GM06990 (cell line): ENCODE measurements around the gene EPS15.

ENCODE experiments used
- DNase-seq: peaks from one replicate; pipeline ENCODE4 v3.0.0-alpha.2; 2011; ENCODE audit not compliant: insufficient read length; ENCODE audit errors: extremely low read depth
- H3K27me3 ChIP-seq: replicated peaks from 2 replicates; pipeline ENCODE4 v1.6.0; 2011; ENCODE audit warnings: low read length; ENCODE audit not compliant: control insufficient read depth, insufficient read depth
- H3K36me3 ChIP-seq: 2 replicates; pipeline ENCODE4 v1.5.1; 2011; ENCODE audit warnings: low read length; ENCODE audit not compliant: control insufficient read depth, insufficient read depth
- H3K4me3 ChIP-seq: replicated peaks from 2 replicates; pipeline ENCODE4 v1.5.1; 2011; ENCODE audit warnings: low read depth, mild to moderate bottlenecking, control low read depth, low read length
- TF ChIP-seq, protein P1 (sequence below): IDR thresholded peaks from 2 replicates; pipeline ENCODE4 v1.5.1; 2011; ENCODE audit warnings: low read length, control low read depth, mild to moderate bottlenecking, inconsistent platforms; ENCODE audit not compliant: insufficient read depth, poor library complexity, severe bottlenecking

Gene EPS15

GRCh38 chr1:51558375-51558924 lies 39.4 kb upstream of the EPS15 start:
- no peaks in the 10 kb centered on the region for H3K27me3 ChIP-seq
- DNase-seq, result no peak
- TF ChIP-seq, protein P1, sequence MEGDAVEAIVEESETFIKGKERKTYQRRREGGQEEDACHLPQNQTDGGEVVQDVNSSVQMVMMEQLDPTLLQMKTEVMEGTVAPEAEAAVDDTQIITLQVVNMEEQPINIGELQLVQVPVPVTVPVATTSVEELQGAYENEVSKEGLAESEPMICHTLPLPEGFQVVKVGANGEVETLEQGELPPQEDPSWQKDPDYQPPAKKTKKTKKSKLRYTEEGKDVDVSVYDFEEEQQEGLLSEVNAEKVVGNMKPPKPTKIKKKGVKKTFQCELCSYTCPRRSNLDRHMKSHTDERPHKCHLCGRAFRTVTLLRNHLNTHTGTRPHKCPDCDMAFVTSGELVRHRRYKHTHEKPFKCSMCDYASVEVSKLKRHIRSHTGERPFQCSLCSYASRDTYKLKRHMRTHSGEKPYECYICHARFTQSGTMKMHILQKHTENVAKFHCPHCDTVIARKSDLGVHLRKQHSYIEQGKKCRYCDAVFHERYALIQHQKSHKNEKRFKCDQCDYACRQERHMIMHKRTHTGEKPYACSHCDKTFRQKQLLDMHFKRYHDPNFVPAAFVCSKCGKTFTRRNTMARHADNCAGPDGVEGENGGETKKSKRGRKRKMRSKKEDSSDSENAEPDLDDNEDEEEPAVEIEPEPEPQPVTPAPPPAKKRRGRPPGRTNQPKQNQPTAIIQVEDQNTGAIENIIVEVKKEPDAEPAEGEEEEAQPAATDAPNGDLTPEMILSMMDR, result no peak
- H3K4me3 ChIP-seq, result no peak overlapping the region
- no peaks in the 10 kb centered on the region; the same call in 1 of the 2 replicates for H3K36me3 ChIP-seq

- Histone ChIP-seq H3K36me3 (no peaks in the 10 kb centered on the region; the same call in 1 of the 2 replicates), H3K4me3 (no peak overlapping the region), H3K27me3 (no peaks in the 10 kb centered on the region)
- DNase-seq, result no peak
- TF ChIP-seq, protein P1, result no peak
Observed at GRCh38 chr1:51557168-51557567, 38.1 kb upstream of the EPS15 start.

DNA sequence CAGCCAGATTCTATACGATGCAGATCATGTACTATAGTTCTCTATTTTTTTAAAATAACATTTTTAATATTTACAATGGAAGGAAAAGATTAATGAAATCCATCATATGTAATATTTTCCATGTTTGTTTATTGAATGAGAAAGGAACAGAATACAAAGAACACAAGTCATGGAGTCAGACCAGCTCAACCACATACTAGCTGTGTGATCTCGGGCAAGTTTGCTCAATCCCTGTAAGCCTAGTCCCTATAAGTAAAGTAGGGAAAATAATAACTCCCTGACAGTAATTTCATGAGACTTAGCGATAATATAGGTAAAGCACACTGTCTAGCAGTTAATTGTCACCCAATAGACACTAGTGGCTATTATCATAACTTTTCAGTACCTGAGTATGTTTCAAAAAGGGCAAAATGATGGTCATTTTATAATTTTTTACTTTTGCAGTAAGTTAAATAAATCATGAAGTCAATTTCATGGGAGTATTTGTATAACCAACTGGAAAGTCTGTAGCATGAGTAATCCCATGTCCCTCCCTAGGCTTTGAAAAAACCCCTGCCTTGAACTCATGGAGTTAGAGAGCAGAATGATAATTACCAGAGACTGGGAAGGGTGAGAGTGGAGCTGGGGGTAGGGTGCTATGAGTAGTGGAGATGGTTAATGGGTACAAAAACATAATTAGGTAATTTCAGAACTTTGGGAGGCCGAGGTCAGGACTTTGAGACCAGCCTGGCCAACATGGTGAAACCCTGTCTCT lies 37.0 kb upstream of the EPS15 start:
- H3K27me3 ChIP-seq, result no peaks in the 10 kb centered on the region
- no peak overlapping the region for H3K4me3 ChIP-seq
- TF ChIP-seq, protein P1, result no peak
- no peak for DNase-seq
- H3K36me3 ChIP-seq, result no peaks in the 10 kb centered on the region; the same call in 1 of the 2 replicates

DNA sequence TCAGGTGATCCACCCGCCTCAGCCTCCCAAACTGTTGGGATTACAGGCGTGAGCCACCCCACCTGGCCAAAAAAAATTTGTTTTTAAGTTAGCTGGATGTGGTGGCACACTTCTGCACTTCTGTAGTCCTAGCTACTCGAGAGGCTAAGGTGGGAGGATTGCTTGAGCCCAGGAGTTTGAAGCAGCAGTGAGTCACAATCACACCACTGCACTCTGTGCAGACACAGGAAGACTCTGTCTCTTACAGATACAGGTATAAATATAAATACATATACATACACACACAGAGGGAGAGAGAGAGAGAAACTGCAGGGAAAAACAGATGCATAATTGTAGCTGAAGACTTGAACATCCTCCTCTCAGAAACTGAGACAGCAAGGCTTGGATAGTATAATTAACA lies 34.8 kb upstream of the EPS15 start:
- Histone ChIP-seq H3K27me3 (no peaks in the 10 kb centered on the region), H3K36me3 (no peaks in the 10 kb centered on the region; the same call in 1 of the 2 replicates), H3K4me3 (no peak overlapping the region)
- TF ChIP-seq, protein P1, result no peak
- no peak for DNase-seq

GRCh38 chr1:51552929-51553807 lies 34.1 kb upstream of the EPS15 start:
- no peak overlapping the region for H3K4me3 ChIP-seq
- no peak for DNase-seq
- TF ChIP-seq, protein P1, result no peak
- H3K27me3 ChIP-seq, result no peaks in the 10 kb centered on the region
- H3K36me3 ChIP-seq, result no peaks in the 10 kb centered on the region
